ENCODE measurements around the gene PPIE. TPM values are rescaled to one million over a fixed set of nuclear protein-coding genes. Genes with fewer than 3 reads are reported as not detected.

The PPIE gene
- total and polyA plus RNA-seq, 3 donors from 2014 or later, result 71.5 to 109 (median 82.8) TPM

GRCh38 chr1:39812913-39813312 lies 74.2 kb downstream of the PPIE start:
- DNase-seq, result no peak
- H3K36me3 ChIP-seq (ENCODE audit: low read depth, missing control alignments), result no peaks in the 10 kb centered on the region
- H3K9me3 ChIP-seq, result no peaks in the 10 kb centered on the region
- intact Hi-C loops (cut with DNase I; ENCODE audit: low total_unique reads), result no loop called here
- H3K27ac ChIP-seq, result no peak overlapping the region
- H3K4me1 ChIP-seq, result no peaks in the 10 kb centered on the region
- TF ChIP-seq POLR2A (IDR thresholded peaks at IDR 0.05) (no peak), CTCF (IDR thresholded peaks at IDR 0.05) (no peak)
- H3K27me3 ChIP-seq, result no peaks in the 10 kb centered on the region
- no peak overlapping the region for H3K4me3 ChIP-seq
- WGBS, 2 donors, result 72 to 82% methylated on average over 3 of the region's 3 CpGs

Small RNA genes within 50 kb of the gene (small RNA-seq; reads per million reads assigned to genes)
- gene AL033527.1 (0 reads per million in 2 donors), gene RNU7-121P (0 reads per million in 2 donors)

Other genes with a start within 250 kb of the PPIE start
- 10 to 100 TPM in 1 of 2 donors, 1 to 10 TPM in 1; 5.6 to 15.0 TPM for gene BMP8A, start 247.2 kb upstream of the PPIE start, total RNA-seq
- gene BMP8A, start 247.2 kb upstream of the PPIE start, polyA plus RNA-seq (ENCODE audit: insufficient read depth, low read depth, low replicate concordance), result 4.3 TPM
- gene PABPC4, start 162.1 kb upstream of the PPIE start, total RNA-seq, result 100 to 1,000 TPM; 407 to 411 TPM
- 229 TPM for gene PABPC4, start 162.1 kb upstream of the PPIE start, polyA plus RNA-seq (ENCODE audit: insufficient read depth, low read depth, low replicate concordance)
- gene HEYL, start 99.2 kb upstream of the PPIE start, total RNA-seq, result 10 to 100 TPM; 52.8 to 55.5 TPM
- 44.7 TPM for gene HEYL, start 99.2 kb upstream of the PPIE start, polyA plus RNA-seq (ENCODE audit: insufficient read depth, low read depth, low replicate concordance)
- gene NT5C1A, start 66.8 kb upstream of the PPIE start, total RNA-seq, result 1 to 10 TPM; 2.1 to 3.2 TPM
- gene NT5C1A, start 66.8 kb upstream of the PPIE start, polyA plus RNA-seq (ENCODE audit: insufficient read depth, low read depth, low replicate concordance), result 1.0 TPM
- gene HPCAL4, start 47.4 kb upstream of the PPIE start, total RNA-seq, result 10 to 100 TPM in 1 of 2 donors, 1 to 10 TPM in 1; 6.9 to 24.5 TPM
- gene HPCAL4, start 47.4 kb upstream of the PPIE start, polyA plus RNA-seq (ENCODE audit: insufficient read depth, low read depth, low replicate concordance), result 17.3 TPM
- gene OXCT2, start 32.5 kb downstream of the PPIE start, total RNA-seq, result 10 to 100 TPM; 28.6 to 90.0 TPM
- gene OXCT2, start 32.5 kb downstream of the PPIE start, polyA plus RNA-seq (ENCODE audit: insufficient read depth, low read depth, low replicate concordance), result 78.8 TPM
- 1 to 10 TPM; 5.5 to 5.6 TPM for gene BMP8B, start 50.0 kb downstream of the PPIE start, total RNA-seq
- 4.4 TPM for gene BMP8B, start 50.0 kb downstream of the PPIE start, polyA plus RNA-seq (ENCODE audit: insufficient read depth, low read depth, low replicate concordance)
- gene TRIT1, start 144.6 kb downstream of the PPIE start, total RNA-seq, result 10 to 100 TPM; 21.4 to 21.7 TPM
- 20.5 TPM for gene TRIT1, start 144.6 kb downstream of the PPIE start, polyA plus RNA-seq (ENCODE audit: insufficient read depth, low read depth, low replicate concordance)
- gene MYCL, start 163.0 kb downstream of the PPIE start, total RNA-seq, result 1 to 10 TPM; 3.3 to 4.6 TPM
- gene MYCL, start 163.0 kb downstream of the PPIE start, polyA plus RNA-seq (ENCODE audit: insufficient read depth, low read depth, low replicate concordance), result 3.1 TPM
- gene MFSD2A, start 216.3 kb downstream of the PPIE start, total RNA-seq, result 100 to 1,000 TPM; 185 to 201 TPM
- 122 TPM for gene MFSD2A, start 216.3 kb downstream of the PPIE start, polyA plus RNA-seq (ENCODE audit: insufficient read depth, low read depth, low replicate concordance)